Measurements from ENCODE around the gene KIF6.

DNA sequence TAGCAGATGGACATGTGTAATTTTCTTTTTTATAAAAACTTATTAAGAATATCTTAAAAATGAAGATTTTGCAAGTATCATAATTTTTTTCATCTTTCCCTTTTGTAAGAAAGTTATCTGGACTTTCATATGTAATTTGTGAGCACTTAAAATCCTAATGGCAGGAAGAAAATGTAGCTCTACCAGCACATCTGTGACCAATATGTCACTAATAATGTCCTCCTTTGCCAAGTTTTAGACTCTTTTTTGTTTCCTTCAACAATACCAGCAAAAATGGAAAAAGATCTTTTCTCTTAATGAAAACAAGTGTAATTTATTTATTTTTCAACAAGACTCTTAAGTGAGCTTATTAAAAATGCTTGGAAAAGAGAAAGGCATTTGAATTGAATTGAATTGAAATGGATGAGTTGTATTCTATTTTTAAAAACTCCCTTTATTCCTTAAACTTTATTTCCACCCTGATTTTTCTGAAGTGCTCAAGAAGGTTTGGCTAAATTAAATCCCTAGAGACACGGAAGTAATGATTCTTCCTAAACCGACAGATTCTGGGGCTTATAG, 110.7 kb downstream of the KIF6 start:
- TF ChIP-seq, protein P1, sequence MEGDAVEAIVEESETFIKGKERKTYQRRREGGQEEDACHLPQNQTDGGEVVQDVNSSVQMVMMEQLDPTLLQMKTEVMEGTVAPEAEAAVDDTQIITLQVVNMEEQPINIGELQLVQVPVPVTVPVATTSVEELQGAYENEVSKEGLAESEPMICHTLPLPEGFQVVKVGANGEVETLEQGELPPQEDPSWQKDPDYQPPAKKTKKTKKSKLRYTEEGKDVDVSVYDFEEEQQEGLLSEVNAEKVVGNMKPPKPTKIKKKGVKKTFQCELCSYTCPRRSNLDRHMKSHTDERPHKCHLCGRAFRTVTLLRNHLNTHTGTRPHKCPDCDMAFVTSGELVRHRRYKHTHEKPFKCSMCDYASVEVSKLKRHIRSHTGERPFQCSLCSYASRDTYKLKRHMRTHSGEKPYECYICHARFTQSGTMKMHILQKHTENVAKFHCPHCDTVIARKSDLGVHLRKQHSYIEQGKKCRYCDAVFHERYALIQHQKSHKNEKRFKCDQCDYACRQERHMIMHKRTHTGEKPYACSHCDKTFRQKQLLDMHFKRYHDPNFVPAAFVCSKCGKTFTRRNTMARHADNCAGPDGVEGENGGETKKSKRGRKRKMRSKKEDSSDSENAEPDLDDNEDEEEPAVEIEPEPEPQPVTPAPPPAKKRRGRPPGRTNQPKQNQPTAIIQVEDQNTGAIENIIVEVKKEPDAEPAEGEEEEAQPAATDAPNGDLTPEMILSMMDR (IDR thresholded peaks at IDR 0.05), result no peak
- TF ChIP-seq POLR2A (IDR thresholded peaks at IDR 0.05) (no peak), POLR2AphosphoS5 (IDR thresholded peaks at IDR 0.05) (no peak)
